SK-N-SH treated with all-trans-retinoic acid at 6 μM for 48 hours (cell line): ENCODE data around the gene ACTR3.

ENCODE experiments used
- ATAC-seq: fragments of 200-7000 bp; cut with Tn5 transposase; 3 replicates; pipeline ENCODE4 v1.9.1; 2020; ENCODE audit warnings: mild to moderate bottlenecking, moderate library complexity
- ARNTL ChIP-seq: fragments of 450-650 bp; formaldehyde crosslinking; IDR thresholded peaks from 2 replicates; pipeline ENCODE4 v1.5.0; 2020; ENCODE audit warnings: low read depth, mild to moderate bottlenecking, moderate library complexity, borderline replicate concordance
- BACH2 ChIP-seq: fragments of 250-450 bp; sonication (Bioruptor Pico); IDR thresholded peaks from 2 replicates; pipeline ENCODE4 v1.9.0; 2021; ENCODE audit warnings: mild to moderate bottlenecking, borderline replicate concordance
- CREB5 ChIP-seq: fragments of 250-450 bp; sonication (Bioruptor Pico); IDR thresholded peaks from 2 replicates; pipeline ENCODE4 v1.5.1; 2020; ENCODE audit warnings: low read depth, mild to moderate bottlenecking, moderate library complexity
- CSDC2 ChIP-seq: fragments of 250-450 bp; sonication (Bioruptor Pico); IDR thresholded peaks from 2 replicates; pipeline ENCODE4 v1.5.0; 2020; ENCODE audit warnings: mild to moderate bottlenecking, moderate library complexity
- ESRRG ChIP-seq: fragments of 250-450 bp; sonication (Bioruptor Pico); IDR thresholded peaks from 2 replicates; pipeline ENCODE4 v1.6.1; 2021; ENCODE audit warnings: mild to moderate bottlenecking
- GLIS3 ChIP-seq: fragments of 250-450 bp; sonication (Bioruptor Pico); IDR thresholded peaks from 2 replicates; pipeline ENCODE4 v1.5.0; 2020; ENCODE audit warnings: mild to moderate bottlenecking, moderate library complexity
- ISL1 ChIP-seq: fragments of 250-450 bp; sonication (Bioruptor Pico); IDR thresholded peaks from 2 replicates; pipeline ENCODE4 v2.1.2; 2022; ENCODE audit warnings: mild to moderate bottlenecking, moderate library complexity
- OSR1 ChIP-seq: fragments of 250-450 bp; sonication (Bioruptor Pico); IDR thresholded peaks from 2 replicates; pipeline ENCODE4 v1.8.0; 2022; ENCODE audit warnings: moderate library complexity, mild to moderate bottlenecking, inconsistent platforms
- PATZ1 ChIP-seq: fragments of 250-450 bp; sonication (Bioruptor Pico); IDR thresholded peaks from 2 replicates; pipeline ENCODE4 v1.8.0; 2020; ENCODE audit warnings: mild to moderate bottlenecking, moderate library complexity, borderline replicate concordance
- PPARA ChIP-seq: fragments of 250-450 bp; sonication (Bioruptor Pico); IDR thresholded peaks from 2 replicates; pipeline ENCODE4 v1.5.0; 2020; ENCODE audit warnings: mild to moderate bottlenecking, borderline replicate concordance
- RARB ChIP-seq: fragments of 250-450 bp; sonication (Bioruptor Pico); IDR thresholded peaks from 2 replicates; pipeline ENCODE4 v1.8.0; 2021; ENCODE audit warnings: mild to moderate bottlenecking, moderate library complexity
- SNAI2 ChIP-seq: fragments of 250-450 bp; sonication (Bioruptor Pico); IDR thresholded peaks from 2 replicates; pipeline ENCODE4 v1.5.0; 2020; ENCODE audit warnings: mild to moderate bottlenecking, moderate library complexity
- TCF4 ChIP-seq: fragments of 250-450 bp; sonication (Bioruptor Pico); IDR thresholded peaks from 2 replicates; pipeline ENCODE4 v1.8.0; 2021; ENCODE audit warnings: mild to moderate bottlenecking, moderate library complexity, borderline replicate concordance
- TOX ChIP-seq: fragments of 250-450 bp; sonication (Bioruptor Pico); IDR thresholded peaks from 2 replicates; pipeline ENCODE4 v1.8.0; 2021; ENCODE audit warnings: mild to moderate bottlenecking, moderate library complexity, borderline replicate concordance
- ZFP3 ChIP-seq: fragments of 250-450 bp; sonication (Bioruptor Pico); IDR thresholded peaks from 2 replicates; pipeline ENCODE4 v1.5.0; 2020; ENCODE audit warnings: mild to moderate bottlenecking, moderate library complexity
- ZFP30 ChIP-seq: fragments of 450-650 bp; formaldehyde crosslinking; IDR thresholded peaks from 2 replicates; pipeline ENCODE4 v1.5.0; 2022; ENCODE audit warnings: mild to moderate bottlenecking, moderate library complexity
- ZNF565 ChIP-seq: fragments of 450-650 bp; formaldehyde crosslinking; conservative IDR thresholded peaks from 2 replicates; pipeline ENCODE4 v1.5.0; 2020; ENCODE audit warnings: low read depth, mild to moderate bottlenecking, moderate library complexity
- ZNF8 ChIP-seq: fragments of 450-650 bp; formaldehyde crosslinking; IDR thresholded peaks from 2 replicates; pipeline ENCODE4 v1.5.0; 2020; ENCODE audit warnings: mild to moderate bottlenecking, moderate library complexity
- TF ChIP-seq, protein P1 (sequence below): fragments of 250-450 bp; sonication (Bioruptor Pico); IDR thresholded peaks from 2 replicates; pipeline ENCODE4 v1.5.0; 2020; ENCODE audit warnings: mild to moderate bottlenecking, moderate library complexity
- TF ChIP-seq, protein P2 (sequence below): fragments of 250-450 bp; sonication (Bioruptor Pico); IDR thresholded peaks from 2 replicates; pipeline ENCODE4 v1.8.0; 2021; ENCODE audit warnings: low read depth, mild to moderate bottlenecking, moderate library complexity, borderline replicate concordance

ACTR3 gene

GRCh38 chr2:113879457-113879856 lies 10.4 kb upstream of the ACTR3 start (continued):
- TF ChIP-seq PATZ1 (CRISPR knock-in tag), result no peak
- TF ChIP-seq ZFP3 (CRISPR knock-in tag), result no peak

DNA sequence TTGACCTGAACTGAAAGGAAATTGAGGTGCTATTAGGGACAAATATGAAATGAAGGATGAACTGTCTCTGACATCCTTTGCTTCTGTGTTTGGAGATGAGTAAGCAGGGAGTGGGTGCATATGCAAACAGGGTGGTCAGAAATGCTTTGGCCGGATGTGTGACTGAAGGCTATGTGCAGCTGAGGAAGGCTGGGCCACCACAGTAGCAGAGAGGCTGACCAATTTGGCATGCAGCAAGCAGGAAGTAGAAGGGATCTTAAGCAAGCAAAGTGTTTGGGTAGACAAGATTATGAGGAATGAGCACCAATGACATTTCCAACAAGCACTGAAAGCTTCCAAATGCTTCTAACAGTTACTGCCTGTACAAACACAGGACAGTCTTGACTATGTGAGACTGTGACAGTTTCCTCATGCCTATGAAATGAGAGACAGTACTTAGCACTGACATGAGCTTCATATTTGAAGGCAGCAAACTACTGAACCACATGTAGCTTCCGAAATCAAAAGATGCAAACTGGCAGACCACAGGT lies 3.3 kb upstream of the ACTR3 start:
- TF ChIP-seq TCF4 (CRISPR knock-in tag) (no peak), ZFP30 (CRISPR knock-in tag) (no peak)
- TF ChIP-seq, protein P1, sequence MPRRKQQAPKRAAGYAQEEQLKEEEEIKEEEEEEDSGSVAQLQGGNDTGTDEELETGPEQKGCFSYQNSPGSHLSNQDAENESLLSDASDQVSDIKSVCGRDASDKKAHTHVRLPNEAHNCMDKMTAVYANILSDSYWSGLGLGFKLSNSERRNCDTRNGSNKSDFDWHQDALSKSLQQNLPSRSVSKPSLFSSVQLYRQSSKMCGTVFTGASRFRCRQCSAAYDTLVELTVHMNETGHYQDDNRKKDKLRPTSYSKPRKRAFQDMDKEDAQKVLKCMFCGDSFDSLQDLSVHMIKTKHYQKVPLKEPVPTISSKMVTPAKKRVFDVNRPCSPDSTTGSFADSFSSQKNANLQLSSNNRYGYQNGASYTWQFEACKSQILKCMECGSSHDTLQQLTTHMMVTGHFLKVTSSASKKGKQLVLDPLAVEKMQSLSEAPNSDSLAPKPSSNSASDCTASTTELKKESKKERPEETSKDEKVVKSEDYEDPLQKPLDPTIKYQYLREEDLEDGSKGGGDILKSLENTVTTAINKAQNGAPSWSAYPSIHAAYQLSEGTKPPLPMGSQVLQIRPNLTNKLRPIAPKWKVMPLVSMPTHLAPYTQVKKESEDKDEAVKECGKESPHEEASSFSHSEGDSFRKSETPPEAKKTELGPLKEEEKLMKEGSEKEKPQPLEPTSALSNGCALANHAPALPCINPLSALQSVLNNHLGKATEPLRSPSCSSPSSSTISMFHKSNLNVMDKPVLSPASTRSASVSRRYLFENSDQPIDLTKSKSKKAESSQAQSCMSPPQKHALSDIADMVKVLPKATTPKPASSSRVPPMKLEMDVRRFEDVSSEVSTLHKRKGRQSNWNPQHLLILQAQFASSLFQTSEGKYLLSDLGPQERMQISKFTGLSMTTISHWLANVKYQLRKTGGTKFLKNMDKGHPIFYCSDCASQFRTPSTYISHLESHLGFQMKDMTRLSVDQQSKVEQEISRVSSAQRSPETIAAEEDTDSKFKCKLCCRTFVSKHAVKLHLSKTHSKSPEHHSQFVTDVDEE (CRISPR knock-in tag), result no peak
- ATAC-seq, result no peak

GRCh38 chr2:113887009-113887792 lies 2.7 kb upstream of the ACTR3 start:
- no peak for ATAC-seq
- TF ChIP-seq RARB (CRISPR knock-in tag) (no peak), ZNF565 (CRISPR knock-in tag) (no peak), PPARA (CRISPR knock-in tag) (no peak), CREB5 (CRISPR knock-in tag) (no peak), OSR1 (CRISPR knock-in tag) (no peak), PATZ1 (CRISPR knock-in tag) (no peak), ZFP3 (CRISPR knock-in tag) (no peak), TCF4 (CRISPR knock-in tag) (no peak), TOX (no peak), ARNTL (no peak), ISL1 (CRISPR knock-in tag) (no peak)

DNA sequence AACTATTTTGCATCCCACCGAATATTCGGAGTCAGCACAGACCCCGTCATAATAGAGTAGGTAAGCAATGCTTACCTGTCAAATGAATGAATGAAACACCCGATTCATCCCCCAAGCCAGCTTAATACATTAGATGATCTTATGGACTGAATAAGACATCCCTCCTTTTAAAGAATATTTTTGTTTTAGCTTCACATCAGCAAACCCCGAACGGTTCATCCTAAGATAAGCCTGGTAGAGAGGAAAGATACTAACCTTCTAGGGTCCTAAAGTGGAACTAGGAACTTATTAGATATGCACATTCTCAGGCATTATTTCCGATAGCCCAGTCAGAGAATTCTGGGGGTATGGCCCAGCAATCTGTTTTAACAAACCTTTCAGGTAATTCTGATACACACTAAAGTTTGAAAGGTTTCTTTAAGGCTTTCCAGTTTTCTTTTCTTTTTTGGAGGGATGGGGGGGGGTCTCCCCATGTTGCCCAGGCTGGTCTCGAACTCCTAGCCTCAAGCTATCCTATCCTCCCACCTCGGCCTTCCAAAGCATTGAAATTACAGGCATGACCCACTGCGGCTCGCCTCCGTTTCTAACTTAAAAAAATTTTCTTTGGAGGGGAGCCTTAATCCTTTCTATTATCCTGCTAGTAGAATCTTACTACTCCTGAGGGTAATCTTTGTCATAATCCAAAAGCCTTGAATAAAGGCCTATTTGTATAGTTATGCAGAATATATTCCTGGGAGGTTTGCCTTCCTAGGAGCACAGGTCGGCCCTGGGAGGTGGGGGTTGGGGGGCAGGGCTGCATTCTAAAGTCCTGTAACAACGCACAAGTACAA lies 1.0 kb upstream of the ACTR3 start:
- ATAC-seq, result no peak
- no peak for TF ChIP-seq SNAI2
- TF ChIP-seq BACH2 (CRISPR knock-in tag), result no peak
- TF ChIP-seq ZNF8 (CRISPR knock-in tag), result no peak
- no peak for TF ChIP-seq RARB (CRISPR knock-in tag)
- TF ChIP-seq PPARA (CRISPR knock-in tag), result no peak
- TF ChIP-seq, protein P2, sequence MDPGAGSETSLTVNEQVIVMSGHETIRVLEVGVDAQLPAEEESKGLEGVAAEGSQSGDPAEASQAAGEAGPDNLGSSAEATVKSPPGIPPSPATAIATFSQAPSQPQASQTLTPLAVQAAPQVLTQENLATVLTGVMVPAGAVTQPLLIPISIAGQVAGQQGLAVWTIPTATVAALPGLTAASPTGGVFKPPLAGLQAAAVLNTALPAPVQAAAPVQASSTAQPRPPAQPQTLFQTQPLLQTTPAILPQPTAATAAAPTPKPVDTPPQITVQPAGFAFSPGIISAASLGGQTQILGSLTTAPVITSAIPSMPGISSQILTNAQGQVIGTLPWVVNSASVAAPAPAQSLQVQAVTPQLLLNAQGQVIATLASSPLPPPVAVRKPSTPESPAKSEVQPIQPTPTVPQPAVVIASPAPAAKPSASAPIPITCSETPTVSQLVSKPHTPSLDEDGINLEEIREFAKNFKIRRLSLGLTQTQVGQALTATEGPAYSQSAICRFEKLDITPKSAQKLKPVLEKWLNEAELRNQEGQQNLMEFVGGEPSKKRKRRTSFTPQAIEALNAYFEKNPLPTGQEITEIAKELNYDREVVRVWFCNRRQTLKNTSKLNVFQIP (CRISPR knock-in tag), result no peak
- TF ChIP-seq ZNF565 (CRISPR knock-in tag), result no peak
- no peak for TF ChIP-seq CSDC2
- TF ChIP-seq ARNTL, result no peak
- no peak for TF ChIP-seq TCF4 (CRISPR knock-in tag)
- TF ChIP-seq GLIS3 (CRISPR knock-in tag), result no peak
- no peak for TF ChIP-seq ESRRG (CRISPR knock-in tag)
- no peak for TF ChIP-seq ZFP30 (CRISPR knock-in tag)
- no peak for TF ChIP-seq ZFP3 (CRISPR knock-in tag)
- TF ChIP-seq OSR1 (CRISPR knock-in tag), result no peak
- TF ChIP-seq CREB5 (CRISPR knock-in tag), result no peak
